Measurements from ENCODE around the gene CREB5.
A peak's percentile ranks its signal among the peaks of the same experiment; 100 is the strongest.

GRCh38 chr7:28364082-28364481 lies 48.2 kb upstream of the CREB5 start:
- TF ChIP-seq CTCF (conservative IDR thresholded peaks at IDR 0.05) = peak; percentile 54; the same call in 1 of the 2 replicates
- TF ChIP-seq EZH2 (IDR thresholded peaks at IDR 0.05; ENCODE audit: low read depth) = no peak
